IMR-90 (cell line): ENCODE measurements around the gene CHD2. TPM values are rescaled to one million over a fixed set of nuclear protein-coding genes. Genes with fewer than 3 reads are reported as not detected.

Experiments
- ATAC-seq: fragments of 200-7000 bp; cut with Tn5 transposase; 2 replicates; pipeline ENCODE4 v1.9.1; 2020; ENCODE audit warnings: low read depth, mild to moderate bottlenecking, moderate library complexity
- BruUV-seq: library from RNA; stranded (reverse); fragments of 400-500 nt; replicated peaks from 2 replicates; lab custom pipeline; 2021; lab: Mats Ljungman, UMichigan
- CTCF ChIA-PET: fragments of 300-600 bp; formaldehyde crosslinking; extraction: SDS; loops from one replicate; lab custom pipeline; 2021; ENCODE audit warnings: antibody characterized with exemption; lab: Yijun Ruan, JAX
- POLR2A ChIA-PET: fragments of 300-600 bp; sonication (Branson Sonifier 250); formaldehyde crosslinking; loops from one replicate; lab custom pipeline; 2022; ENCODE audit warnings: antibody characterized with exemption; ENCODE audit not compliant: unreplicated experiment; lab: Charles Lee
- DNase-seq: peaks from one replicate; pipeline ENCODE4 v3.0.0; 2013
- H2AFZ ChIP-seq: replicated peaks from 2 replicates; pipeline ENCODE3; 2013; ENCODE audit warnings: low read length, mild to moderate bottlenecking; ENCODE audit not compliant: poor library complexity
- H2AK5ac ChIP-seq: 2 replicates; pipeline ENCODE4 v1.6.1; 2013; ENCODE audit warnings: low read depth, low read length, inconsistent platforms
- H2AK9ac ChIP-seq: replicated peaks from 2 replicates; pipeline ENCODE3; 2013; ENCODE audit warnings: mild to moderate bottlenecking, low read depth, low read length, moderate library complexity; ENCODE audit not compliant: poor library complexity
- H2BK120ac ChIP-seq: 2 replicates; pipeline ENCODE4 v1.6.1; 2013; ENCODE audit warnings: low read depth, low read length, inconsistent platforms
- H2BK15ac ChIP-seq: 3 replicates; pipeline ENCODE4 v1.6.1; 2013; ENCODE audit warnings: low read depth, low read length, inconsistent platforms
- H2BK20ac ChIP-seq: 2 replicates; pipeline ENCODE4 v1.6.1; 2013; ENCODE audit warnings: low read depth, mild to moderate bottlenecking, inconsistent platforms, low read length, moderate library complexity
- H2BK5ac ChIP-seq: 2 replicates; pipeline ENCODE4 v1.6.1; 2013; ENCODE audit warnings: mild to moderate bottlenecking, low read depth, low read length, inconsistent platforms; ENCODE audit not compliant: poor library complexity, severe bottlenecking
- H3K14ac ChIP-seq: replicated peaks from 2 replicates; pipeline ENCODE4 v1.6.1; 2013; ENCODE audit warnings: low read depth, low read length, inconsistent platforms
- H3K18ac ChIP-seq: 2 replicates; pipeline ENCODE4 v1.6.1; 2013; ENCODE audit warnings: low read depth, low read length, control low read depth
- H3K23ac ChIP-seq: 2 replicates; pipeline ENCODE4 v1.6.1; 2013; ENCODE audit warnings: low read depth, low read length, inconsistent platforms
- H3K27ac ChIP-seq: 2 replicates; pipeline ENCODE4 v1.5.1; 2013; ENCODE audit warnings: mild to moderate bottlenecking, control low read depth, low read length; ENCODE audit not compliant: insufficient read depth
- H3K27me3 ChIP-seq: 2 replicates; pipeline ENCODE4 v1.6.1; 2013; ENCODE audit warnings: low read length; ENCODE audit not compliant: control insufficient read depth, insufficient read depth
- H3K36me3 ChIP-seq: 2 replicates; pipeline ENCODE4 v1.6.1; 2013; ENCODE audit warnings: low read length, mixed read lengths; ENCODE audit not compliant: control insufficient read depth, insufficient read depth
- H3K4ac ChIP-seq: 2 replicates; pipeline ENCODE4 v1.6.1; 2013; ENCODE audit warnings: low read depth, low read length, inconsistent platforms
- H3K4me1 ChIP-seq: 2 replicates; pipeline ENCODE4 v1.6.1; 2013; ENCODE audit warnings: low read length, mixed read lengths; ENCODE audit not compliant: control insufficient read depth, insufficient read depth
- H3K4me2 ChIP-seq: 2 replicates; pipeline ENCODE4 v1.6.1; 2013; ENCODE audit warnings: low read depth, mild to moderate bottlenecking, control low read depth, low read length, moderate library complexity
- H3K4me3 ChIP-seq: 2 replicates; pipeline ENCODE4 v1.5.1; 2013; ENCODE audit warnings: low read depth, mild to moderate bottlenecking, control low read depth, low read length, moderate library complexity; ENCODE audit not compliant: insufficient read depth
- H3K56ac ChIP-seq: 2 replicates; pipeline ENCODE4 v1.6.1; 2013; ENCODE audit warnings: low read length, inconsistent platforms; ENCODE audit not compliant: insufficient read depth; ENCODE audit errors: extremely low read depth
- H3K79me1 ChIP-seq, 2 experiments: 2 replicates each; pipeline ENCODE4 v1.6.1; 2013; ENCODE audit warnings: low read length in 2 of 2, inconsistent platforms in 1 of 2, low read depth in 1 of 2
- H3K9ac ChIP-seq: 2 replicates; pipeline ENCODE4 v1.6.1; 2013; ENCODE audit warnings: low read depth, low read length, control low read depth
- H3K9me1 ChIP-seq: 2 replicates; pipeline ENCODE4 v1.6.1; 2013; ENCODE audit warnings: low read length, inconsistent platforms; ENCODE audit not compliant: insufficient read depth
- H3K9me3 ChIP-seq: 2 replicates; pipeline ENCODE4 v1.6.1; 2013; ENCODE audit warnings: low read length; ENCODE audit not compliant: control insufficient read depth, insufficient read depth
- H4K20me1 ChIP-seq: 2 replicates; pipeline ENCODE4 v1.6.1; 2013; ENCODE audit warnings: low read length, inconsistent platforms; ENCODE audit not compliant: insufficient read depth
- H4K5ac ChIP-seq: 2 replicates; pipeline ENCODE4 v1.6.1; 2013; ENCODE audit warnings: mild to moderate bottlenecking, low read depth, low read length, control low read depth
- H4K8ac ChIP-seq, 2 experiments: 2 replicates each; pipeline ENCODE4 v1.6.1; 2013; ENCODE audit warnings: low read depth in 2 of 2, low read length in 2 of 2, control low read depth in 1 of 2, inconsistent platforms in 1 of 2
- H4K91ac ChIP-seq: 2 replicates; pipeline ENCODE4 v1.6.1; 2013; ENCODE audit warnings: low read depth, low read length, inconsistent platforms; ENCODE audit not compliant: insufficient read depth
- BHLHE40 ChIP-seq: fragments of 150-350 bp; IDR thresholded peaks from 2 replicates; pipeline ENCODE4 v1.6.1; 2016; ENCODE audit warnings: mild to moderate bottlenecking, low read depth, low read length
- CEBPB ChIP-seq: IDR thresholded peaks from 2 replicates; pipeline ENCODE4 v1.6.1; 2012; ENCODE audit warnings: low read depth, low read length, improper control_type of control experiment
- ELK1 ChIP-seq: fragments of 150-350 bp; IDR thresholded peaks from 2 replicates; pipeline ENCODE4 v1.6.1; 2016; ENCODE audit warnings: low read depth, mild to moderate bottlenecking, low read length, moderate library complexity, borderline replicate concordance
- FOS ChIP-seq: fragments of 150-350 bp; IDR thresholded peaks from 2 replicates; pipeline ENCODE4 v1.6.1; 2016; ENCODE audit warnings: low read depth, low read length
- MAFK ChIP-seq: IDR thresholded peaks from 2 replicates; pipeline ENCODE4 v1.6.1; 2012; ENCODE audit warnings: low read depth, low read length, improper control_type of control experiment
- MAZ ChIP-seq: IDR thresholded peaks from 2 replicates; pipeline ENCODE4 v1.6.1; 2012; ENCODE audit warnings: low read depth, mild to moderate bottlenecking, low read length, improper control_type of control experiment, moderate library complexity, borderline replicate concordance
- MXI1 ChIP-seq: IDR thresholded peaks from 2 replicates; pipeline ENCODE4 v1.6.1; 2012; ENCODE audit warnings: low read depth, mild to moderate bottlenecking, low read length, moderate library complexity, borderline replicate concordance
- NFE2L2 ChIP-seq: fragments of 150-350 bp; IDR thresholded peaks from 2 replicates; pipeline ENCODE4 v1.6.1; 2016; ENCODE audit warnings: low read depth, mild to moderate bottlenecking, low read length
- POLR2A ChIP-seq: IDR thresholded peaks from 2 replicates; pipeline ENCODE4 v1.6.1; 2012; ENCODE audit warnings: mild to moderate bottlenecking, low read depth, low read length
- RAD21 ChIP-seq: IDR thresholded peaks from 2 replicates; pipeline ENCODE4 v1.6.1; 2012; ENCODE audit warnings: low read length, improper control_type of control experiment
- RCOR1 ChIP-seq: IDR thresholded peaks from 2 replicates; pipeline ENCODE4 v1.6.1; 2012; ENCODE audit warnings: mild to moderate bottlenecking, low read length, improper control_type of control experiment; ENCODE audit not compliant: insufficient replicate concordance
- RFX5 ChIP-seq: IDR thresholded peaks from 2 replicates; pipeline ENCODE4 v1.8.0; 2012; ENCODE audit warnings: low read depth, mild to moderate bottlenecking, low read length, moderate library complexity
- SMC3 ChIP-seq: fragments of 150-350 bp; IDR thresholded peaks from 2 replicates; pipeline ENCODE4 v1.6.1; 2016; ENCODE audit warnings: low read depth, mild to moderate bottlenecking, antibody characterized with exemption, low read length, moderate library complexity
- WGBS, 2 experiments: methylation state at CpG; one replicate each; pipeline versions ENCODE4 v1.1.5 to v1.1.7; 2013; ENCODE audit warnings: missing lambda C conversion rate in 2 of 2; ENCODE audit not compliant: insufficient read length in 1 of 2; ENCODE audit errors: extremely low coverage in 2 of 2; 5-methylcytosine and 5-hydroxymethylcytosine counted together
- dilution Hi-C: fragments of 300-500 bp; cut with HindIII; formaldehyde crosslinking; loops from one replicate; pipeline ENCODE4 v1.14.3; 2018; ENCODE audit warnings: low sequenced_read_pairs; ENCODE audit not compliant: unreplicated experiment
- in situ Hi-C: fragments of 300-500 bp; cut with MboI; formaldehyde crosslinking; loops from 3 replicates; pipeline ENCODE4 v1.14.3; 2019; ENCODE audit warnings: low sequenced_read_pairs, inconsistent platforms, mixed read lengths
- intact Hi-C: fragments of 100-400 bp; cut with micrococcal nuclease; formaldehyde crosslinking; loops from 2 replicates; pipeline ENCODE4 v1.10.0; 2022
- polyA plus RNA-seq, 3 experiments: library from polyadenylated mRNA; depleted of rRNA; stranded (reverse); fragments of >200 nt; gene quantifications; 2 replicates each; pipeline ENCODE4 v1.2.3, GENCODE V29; 2012; ENCODE audit warnings: low replicate concordance in 1 of 3
- total RNA-seq: library from RNA; depleted of rRNA; stranded (reverse); fragments of >200 nt; gene quantifications from 2 replicates; pipeline ENCODE4 v1.2.3, GENCODE V29; 2012

Gene CHD2
- total and polyA plus RNA-seq, 2 of the 4 experiments (the other 2 are of a cell fraction): 44.9 to 64.7 TPM

- H3K4ac ChIP-seq: no peak overlapping the region
- intact Hi-C loops (no loop called here), in situ Hi-C loops (no loop called here), dilution Hi-C loops (no loop called here)
- H2AFZ ChIP-seq: no peak overlapping the region
- no peak overlapping the region for H3K4me3 ChIP-seq
- no peak overlapping the region for H2BK120ac ChIP-seq
- no peaks in the 10 kb centered on the region for H3K9me3 ChIP-seq
- no peak overlapping the region for H3K23ac ChIP-seq
- H3K27ac ChIP-seq: no peak overlapping the region
- peaks cover 20% of the 10 kb centered on the region for H4K20me1 ChIP-seq
- no peaks in the 10 kb centered on the region for H3K27me3 ChIP-seq
- POLR2A ChIA-PET: no interaction called here
- H3K56ac ChIP-seq: no peak overlapping the region
- no peak overlapping the region for H2BK5ac ChIP-seq
- H3K9me1 ChIP-seq: 0 out of 2 replicates have a peak, but pooled peaks cover 2% of the 10 kb centered on the region
- peaks cover 62% of the 10 kb centered on the region for H3K36me3 ChIP-seq
- no peak for DNase-seq
- TF ChIP-seq NFE2L2: no peak
- TF ChIP-seq FOS: no peak
- no peak for TF ChIP-seq MAFK
- TF ChIP-seq SMC3: no peak
- no peak for TF ChIP-seq RAD21
- TF ChIP-seq ELK1: no peak
- no peak for TF ChIP-seq POLR2A
- no peak for TF ChIP-seq RFX5
- TF ChIP-seq MAZ: no peak
- no peak for TF ChIP-seq CEBPB
- no peak for TF ChIP-seq RCOR1
- no peak for TF ChIP-seq BHLHE40
- TF ChIP-seq MXI1: no peak
- ATAC-seq: no peak
- no peak overlapping the region for H3K14ac ChIP-seq
- no peak overlapping the region for H4K5ac ChIP-seq
- no peak overlapping the region for H2BK15ac ChIP-seq
- peaks cover 1% of the 10 kb centered on the region; the same call in 1 of the 2 replicates for H3K4me1 ChIP-seq
- no peak overlapping the region for H2AK9ac ChIP-seq
- BruUV-seq: no TSS peak
- no peak overlapping the region for H2AK5ac ChIP-seq
- no peak overlapping the region for H3K4me2 ChIP-seq
- 100% methylated on average over 1 of the region's 2 CpGs; no CpG with 5 or more reads in 1 of the 2 experiments for WGBS, 2 experiments
- no peak overlapping the region for H3K9ac ChIP-seq
- H4K91ac ChIP-seq: no peak overlapping the region
- CTCF ChIA-PET: interaction anchor here (1.3 kb wide), 2 partner anchors 13 to 14 kb away, joined by 3 read pairs; no protein-coding TSS in a partner anchor
- H4K8ac ChIP-seq: no peak overlapping the region
- H3K79me1 ChIP-seq: peaks cover 22 to 52% of the 10 kb centered on the region in 2 experiments; a peak in 3 of 4 replicates
- no peak overlapping the region for H2BK20ac ChIP-seq
- no peak overlapping the region for H3K18ac ChIP-seq
Measured at GRCh38 chr15:92955706-92956105, 55.6 kb downstream of the CHD2 start.
